ENCODE results near the gene PECR.

GRCh38 chr2:216081012-216081411 lies 597 bp downstream of the PECR start:
- TF ChIP-seq CTCF (conservative IDR thresholded peaks at IDR 0.05) (no peak), ZFX (IDR thresholded peaks at IDR 0.05) (no peak)

Measured in C4-2B (cell line).